Lung microvascular endothelial cell (primary cell): ENCODE data around the gene ZNF674. TPM values are rescaled to one million over a fixed set of nuclear protein-coding genes. Genes with fewer than 3 reads are reported as not detected.
A peak's percentile ranks its signal among the peaks of the same experiment; 100 is the strongest.

Experiments
- DNase-seq, 2 donors: peaks; one replicate each; pipeline versions ENCODE4 v3.0.0 to v3.0.0-alpha.2; 2010; ENCODE audit warnings: low read depth in 2 of 2
- total RNA-seq: library from RNA; depleted of rRNA; stranded (reverse); fragments of >200 nt; gene quantifications from 2 replicates; pipeline ENCODE4 v1.2.1, GENCODE V29; 2014

Gene ZNF674
- total RNA-seq: 3.1 and 4.0 TPM in 2 replicates

DNA sequence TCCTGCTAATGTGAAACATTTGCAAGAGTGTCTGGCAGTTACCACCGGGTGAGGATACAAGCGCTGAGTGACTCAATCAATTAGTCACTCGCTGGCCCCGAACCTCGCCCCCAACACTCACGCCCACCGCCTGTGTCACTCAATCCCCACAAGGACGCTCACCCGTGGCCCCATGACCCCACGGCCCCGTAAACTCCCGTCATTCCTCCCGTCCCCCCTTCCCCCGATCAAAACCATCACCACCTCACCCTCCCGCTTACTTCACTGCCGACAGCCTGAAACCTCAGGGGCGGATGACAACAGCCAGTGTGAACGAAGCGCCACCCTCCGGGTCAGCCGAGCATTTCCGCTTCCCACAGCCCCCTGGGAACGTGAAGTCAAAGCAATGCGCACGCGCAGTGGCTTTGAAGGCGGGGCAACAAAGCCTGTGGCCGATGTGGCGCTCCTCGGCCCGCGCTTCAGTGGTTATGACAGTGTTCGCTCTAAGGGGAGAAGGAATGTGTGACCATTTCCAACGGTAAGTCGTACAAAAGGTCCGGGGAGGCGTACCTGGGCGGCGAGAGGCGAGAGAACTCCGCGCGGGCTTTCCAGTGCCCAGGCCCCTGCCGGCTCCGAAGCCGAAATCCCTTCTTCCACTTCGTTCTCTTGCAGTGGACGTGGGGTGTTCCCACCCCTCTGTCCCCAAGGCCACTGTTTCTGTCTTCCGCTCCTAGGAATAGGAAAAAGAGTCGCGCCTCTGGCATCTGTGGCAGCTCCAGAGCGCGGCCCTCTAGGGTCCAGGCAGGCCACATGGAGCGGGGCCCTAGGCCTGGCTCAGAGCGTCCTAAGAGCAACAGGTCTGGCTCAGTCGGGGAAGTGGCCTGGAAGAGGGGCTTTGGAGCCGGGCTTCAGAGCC is at the start of gene ZNF674:
ZNF674 (minus strand) TSS at position 311 of the 895 bp plus-strand sequence. CDS start 3,334 bp downstream, outside the sequence.
- peak; percentile 93 to 96 for DNase-seq

GRCh38 chrX:46589977-46590723 is 44.9 kb upstream of the ZNF674 start:
- peak; percentile 58 to 60 for DNase-seq

DNA sequence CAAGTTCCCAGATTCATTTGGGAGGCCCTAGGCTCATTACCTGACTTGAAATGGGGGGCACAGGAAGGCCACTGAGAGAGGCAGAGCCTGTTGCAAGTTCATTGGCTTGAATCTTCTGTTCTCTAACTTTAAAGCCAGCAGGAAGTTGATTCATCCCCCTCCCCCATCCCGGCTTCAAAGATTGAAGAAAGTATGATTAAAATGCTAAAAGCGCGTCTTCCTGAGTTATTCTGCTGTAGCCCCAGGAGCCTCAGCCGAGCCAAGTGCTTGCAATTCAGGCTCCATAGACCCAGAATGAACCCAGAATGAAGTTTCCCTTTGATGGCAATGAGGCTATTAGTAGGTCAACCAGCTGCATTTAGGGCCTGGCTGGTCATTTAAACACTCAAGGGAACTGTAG is 43.0 kb upstream of the ZNF674 start:
- DNase-seq: peak; percentile 17 to 76

DNA sequence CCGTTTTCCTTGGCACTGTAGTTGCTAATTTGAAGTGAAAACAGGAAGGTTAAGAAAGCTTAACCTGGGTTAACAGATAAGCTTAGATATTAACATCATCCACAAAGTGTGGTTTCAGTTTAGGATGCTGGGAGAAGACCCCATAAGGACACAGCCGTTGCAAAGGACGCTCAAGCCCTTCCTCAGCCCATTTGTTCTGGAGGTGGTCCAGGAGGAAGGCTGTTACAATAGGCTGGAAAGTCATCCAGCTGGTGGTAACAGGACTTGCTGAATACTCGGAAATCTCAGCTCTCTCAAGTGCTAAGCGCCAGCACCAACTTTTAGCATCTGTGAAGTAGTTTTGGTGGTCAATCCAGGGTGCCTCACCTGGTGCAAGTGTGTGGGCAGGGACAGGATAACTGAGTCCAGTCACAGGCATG is 42.5 kb upstream of the ZNF674 start:
- peak; percentile 57 to 61 for DNase-seq

- peak; percentile 48 to 58 for DNase-seq
Measured at GRCh38 chrX:46587158-46587557, 41.9 kb upstream of the ZNF674 start.

DNA sequence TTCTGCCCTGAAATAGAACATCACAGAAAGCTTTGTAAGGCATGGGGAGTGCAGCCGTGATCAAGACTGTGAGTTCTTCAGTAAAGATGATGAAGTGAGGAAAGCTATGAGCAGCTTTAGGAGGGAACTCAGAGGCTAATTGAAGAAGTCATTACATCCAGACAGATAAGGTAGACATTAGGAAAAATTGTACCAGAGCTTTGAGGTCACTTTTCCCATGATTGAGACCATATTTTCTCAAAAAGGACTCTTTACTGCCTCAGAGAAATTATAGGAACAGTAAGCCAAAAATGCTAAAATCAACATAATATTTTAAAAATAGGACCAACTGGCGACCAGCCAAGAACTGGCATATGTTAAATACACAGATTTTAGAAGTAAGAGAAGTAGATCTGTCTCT is 39.5 kb upstream of the ZNF674 start:
- DNase-seq: no peak

DNA sequence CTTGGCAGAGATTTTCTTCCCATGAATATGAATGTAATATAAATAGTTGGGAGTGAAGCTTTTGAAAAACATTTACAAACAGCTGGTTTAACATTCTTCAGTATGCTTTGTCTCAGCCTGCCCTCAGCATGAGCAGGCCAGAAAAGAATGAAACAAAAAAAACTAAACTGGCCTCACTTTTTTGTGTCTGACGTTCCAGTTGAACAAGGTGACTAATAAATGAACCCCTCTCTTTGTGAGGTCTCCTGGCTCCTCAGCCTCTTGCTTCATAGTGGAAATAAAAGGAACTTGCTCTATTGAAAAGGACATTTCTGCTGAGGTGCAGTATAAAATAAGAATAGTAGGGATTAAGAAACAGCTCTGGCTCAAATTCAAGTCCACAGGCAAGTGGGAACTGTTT is 37.7 kb upstream of the ZNF674 start:
- DNase-seq: peak in 1 of 2 donors; percentile 64

DNA sequence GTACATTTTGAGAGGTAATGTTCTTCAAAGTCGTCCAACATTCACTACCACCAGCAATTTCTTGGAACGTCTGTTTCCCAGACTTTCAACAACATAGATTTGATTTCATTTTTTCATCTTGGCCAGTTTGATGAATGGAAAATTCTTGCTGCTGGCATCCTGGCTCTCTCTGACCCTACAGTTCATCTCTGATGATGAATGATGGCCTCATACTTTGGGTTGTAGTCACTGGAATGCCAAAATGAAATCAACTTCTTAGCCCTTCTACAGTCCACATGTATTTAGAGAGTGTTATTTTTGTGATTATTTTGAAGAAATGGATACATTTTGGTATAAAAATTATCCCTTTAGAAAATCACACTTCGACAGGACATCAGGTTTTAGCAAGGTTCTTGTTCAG is 37.1 kb upstream of the ZNF674 start:
- DNase-seq: peak; percentile 45 to 57

DNA sequence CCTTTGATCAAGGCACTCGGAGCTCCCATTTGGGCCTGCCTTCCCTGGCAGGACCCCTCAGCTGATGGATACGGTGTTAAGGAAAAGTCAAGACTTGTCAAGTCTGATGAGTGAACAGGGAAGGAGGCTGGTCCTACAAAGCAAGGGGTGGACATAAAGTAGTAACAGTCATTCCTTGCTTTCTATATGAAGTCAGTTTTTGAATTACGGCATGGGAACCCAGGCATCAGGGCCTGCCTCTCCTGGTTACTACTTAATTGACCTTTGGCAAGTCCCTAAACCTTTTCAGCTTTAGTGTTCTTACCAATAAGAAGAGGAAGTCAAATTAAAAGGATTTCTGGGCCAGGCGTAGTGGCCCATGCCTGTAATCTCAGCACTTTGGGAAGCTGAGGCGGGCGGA is 35.4 kb upstream of the ZNF674 start:
- DNase-seq: no peak

DNA sequence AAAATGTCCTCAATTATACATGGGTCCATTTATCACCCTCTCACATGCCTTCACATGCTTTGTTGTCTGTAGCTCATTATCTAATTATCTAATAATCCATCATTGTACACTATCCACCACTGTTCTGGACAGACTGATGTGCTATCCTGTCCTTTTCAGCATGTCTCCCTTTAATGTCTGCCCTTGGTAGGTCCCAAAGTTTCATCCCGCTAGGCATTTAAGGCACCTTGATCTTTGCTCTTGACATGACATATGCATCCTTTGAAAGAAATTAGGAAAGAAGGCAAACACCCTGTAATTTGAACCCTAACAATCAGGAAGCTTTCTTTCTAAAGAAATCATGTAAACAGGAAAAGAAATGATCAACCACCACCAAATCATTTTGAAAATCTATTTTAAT is 34.0 kb upstream of the ZNF674 start:
- DNase-seq: no peak

DNA sequence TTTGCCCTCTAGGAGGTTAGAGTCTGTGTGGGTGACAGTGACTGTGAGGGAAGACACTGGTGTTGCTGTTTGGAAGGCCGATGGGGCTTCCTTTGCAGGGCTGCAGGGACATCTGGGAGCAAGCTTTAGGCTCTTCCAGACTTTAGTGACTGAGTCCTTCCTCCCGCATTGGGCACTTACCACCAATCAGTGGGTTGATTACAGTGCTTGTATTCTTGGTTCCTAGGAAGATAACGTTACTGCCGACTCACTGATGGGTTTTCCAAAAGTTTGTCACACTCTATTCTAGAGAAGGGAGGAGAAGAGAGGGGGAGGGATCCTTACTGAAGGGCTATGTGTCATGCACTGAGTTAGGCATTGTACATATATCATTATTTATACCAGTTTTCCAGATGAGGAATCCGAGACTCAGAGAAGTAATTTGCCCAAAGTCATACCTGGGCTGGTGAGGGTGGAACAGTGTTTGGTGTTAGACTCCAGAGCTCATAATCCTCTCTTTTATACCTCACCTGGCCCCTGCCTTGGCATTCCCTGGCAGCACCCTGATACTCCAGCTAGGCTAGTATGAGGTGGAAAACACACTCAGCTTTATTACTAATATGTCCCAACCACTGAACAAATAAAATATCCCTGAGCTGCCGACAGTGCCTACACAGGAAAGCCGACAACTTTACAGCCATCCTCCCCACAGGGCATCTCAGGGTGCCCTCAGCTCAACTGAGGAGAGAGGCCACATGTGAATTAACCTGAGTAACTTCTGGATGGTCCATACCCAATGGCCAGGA is 32.2 kb upstream of the ZNF674 start:
- DNase-seq: peak in 1 of 2 donors; percentile 7

GRCh38 chrX:46576458-46576857 is 31.2 kb upstream of the ZNF674 start:
- DNase-seq: peak; percentile 20 to 23

GRCh38 chrX:46575991-46576392 is 30.8 kb upstream of the ZNF674 start:
- peak; percentile 31 to 46 for DNase-seq

- no peak for DNase-seq
Measured at GRCh38 chrX:46575586-46575985, 30.4 kb upstream of the ZNF674 start.

- DNase-seq: peak; percentile 39 to 63
Measured at GRCh38 chrX:46574774-46575381, 29.7 kb upstream of the ZNF674 start.

- DNase-seq: peak; percentile 60 to 61
Measured at GRCh38 chrX:46573892-46574773, 28.9 kb upstream of the ZNF674 start.

- peak; percentile 71 to 83 for DNase-seq
Measured at GRCh38 chrX:46573331-46573891, 28.2 kb upstream of the ZNF674 start, which contains the start of gene CHST7. CHST7 (plus strand) TSS chrX:46573765; CDS start chrX:46573932, 167 bp downstream.

DNA sequence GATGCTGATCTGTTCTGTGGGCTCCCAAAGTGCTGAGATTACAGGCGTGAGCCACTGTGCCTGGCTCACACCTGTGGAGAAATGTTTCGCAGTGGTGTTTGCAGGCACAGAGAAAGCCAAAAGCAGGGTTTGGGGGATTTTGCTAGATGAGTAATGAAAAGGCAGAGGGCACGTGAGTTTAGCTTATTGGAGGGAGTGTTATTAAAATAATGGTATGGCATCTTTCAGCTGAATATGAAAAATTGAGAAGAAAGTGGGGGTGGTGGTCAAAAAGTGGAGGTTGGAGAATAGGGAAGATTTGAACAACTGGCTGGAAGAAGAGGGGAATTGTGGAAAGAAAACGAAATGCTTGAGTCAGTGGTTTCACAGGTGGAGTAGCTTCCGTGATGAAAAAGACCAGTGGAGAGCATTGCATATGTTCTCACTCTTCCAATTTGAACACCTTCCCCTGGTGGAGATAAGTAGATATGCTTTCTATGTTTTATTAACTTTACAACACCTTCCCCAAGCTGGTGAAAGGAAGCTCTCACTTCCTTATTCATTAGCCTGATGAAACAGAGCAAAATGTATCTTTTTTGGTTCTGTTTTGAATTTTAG is 27.2 kb upstream of the ZNF674 start:
- no peak for DNase-seq
